Mesendoderm (in vitro differentiated cells): ENCODE measurements around the gene KRTAP9-1. TPM values are rescaled to one million over a fixed set of nuclear protein-coding genes. Genes with fewer than 3 reads are reported as not detected.
"Not testable (repeated sequence)": the region's sequence is repeated elsewhere in the genome, so short reads cannot be mapped to it uniquely, and the experiment has no call there.

Experiments
- DNase-seq: peaks from one replicate; pipeline ENCODE4 v3.0.0; 2013
- H2AK5ac ChIP-seq: 2 replicates; pipeline ENCODE4 v1.6.1; 2013; ENCODE audit warnings: low read length, inconsistent platforms
- H2BK120ac ChIP-seq: 2 replicates; pipeline ENCODE4 v1.6.1; 2013; ENCODE audit warnings: low read depth, mild to moderate bottlenecking, low read length, moderate library complexity, mixed read lengths
- H2BK15ac ChIP-seq: replicated peaks from 2 replicates; pipeline ENCODE4 v1.6.1; 2013; ENCODE audit warnings: low read depth, mild to moderate bottlenecking, moderate library complexity
- H2BK5ac ChIP-seq: 2 replicates; pipeline ENCODE4 v1.6.1; 2013; ENCODE audit warnings: low read length, inconsistent platforms
- H3K18ac ChIP-seq: 2 replicates; pipeline ENCODE4 v1.6.1; 2013; ENCODE audit warnings: mild to moderate bottlenecking, low read length, mixed read lengths
- H3K23ac ChIP-seq: one replicate; pipeline ENCODE4 v1.6.1; 2013; ENCODE audit warnings: low read length
- H3K27ac ChIP-seq: 2 replicates; pipeline ENCODE4 v1.5.1; 2013; ENCODE audit warnings: low read depth, mild to moderate bottlenecking, inconsistent platforms, low read length, moderate library complexity
- H3K27me3 ChIP-seq: 2 replicates; pipeline ENCODE4 v1.6.1; 2013; ENCODE audit warnings: low read length, control low read depth, mild to moderate bottlenecking, inconsistent platforms; ENCODE audit not compliant: insufficient read depth, poor library complexity
- H3K36me3 ChIP-seq: 2 replicates; pipeline ENCODE4 v1.6.1; 2013; ENCODE audit warnings: low read length, inconsistent platforms; ENCODE audit not compliant: control insufficient read depth, insufficient read depth
- H3K4ac ChIP-seq: one replicate; pipeline ENCODE4 v1.6.1; 2013; ENCODE audit warnings: low read depth, mild to moderate bottlenecking, low read length, moderate library complexity
- H3K4me1 ChIP-seq: 2 replicates; pipeline ENCODE4 v1.6.1; 2013; ENCODE audit warnings: low read depth, low read length, inconsistent platforms; ENCODE audit not compliant: control insufficient read depth
- H3K4me2 ChIP-seq: 2 replicates; pipeline ENCODE4 v1.6.1; 2013; ENCODE audit warnings: low read length
- H3K4me3 ChIP-seq: 2 replicates; pipeline ENCODE4 v1.5.1; 2013; ENCODE audit warnings: mild to moderate bottlenecking, low read length
- H3K56ac ChIP-seq: one replicate; pipeline ENCODE4 v1.6.1; 2013; ENCODE audit warnings: low read length
- H3K79me1 ChIP-seq: 2 replicates; pipeline ENCODE4 v1.6.1; 2013; ENCODE audit warnings: low read length, inconsistent platforms
- H3K79me2 ChIP-seq: 2 replicates; pipeline ENCODE4 v1.6.1; 2013; ENCODE audit warnings: mild to moderate bottlenecking, low read length; ENCODE audit not compliant: control insufficient read depth, insufficient read depth
- H3K9ac ChIP-seq: 2 replicates; pipeline ENCODE4 v1.6.1; 2013; ENCODE audit warnings: low read length, inconsistent platforms
- H4K5ac ChIP-seq: one replicate; pipeline ENCODE4 v1.6.1; 2013; ENCODE audit warnings: low read length
- H4K8ac ChIP-seq: one replicate; pipeline ENCODE4 v1.6.1; 2013; ENCODE audit warnings: low read depth, mild to moderate bottlenecking, control low read depth, low read length, moderate library complexity
- WGBS: extraction: QIAGEN DNeasy Blood & Tissue Kit; methylation state at CpG from one replicate; pipeline ENCODE4 v1.1.7; 2013; ENCODE audit warnings: low lambda C conversion rate, missing lambda C conversion rate; ENCODE audit not compliant: insufficient coverage; ENCODE audit errors: extremely low coverage; 5-methylcytosine and 5-hydroxymethylcytosine counted together
- polyA plus RNA-seq, 2 experiments: library from polyadenylated mRNA; stranded (reverse); fragments of 200-250 nt; gene quantifications; one replicate each; pipeline ENCODE4 v1.2.3, GENCODE V29; 2013

Gene KRTAP9-1, protein sequence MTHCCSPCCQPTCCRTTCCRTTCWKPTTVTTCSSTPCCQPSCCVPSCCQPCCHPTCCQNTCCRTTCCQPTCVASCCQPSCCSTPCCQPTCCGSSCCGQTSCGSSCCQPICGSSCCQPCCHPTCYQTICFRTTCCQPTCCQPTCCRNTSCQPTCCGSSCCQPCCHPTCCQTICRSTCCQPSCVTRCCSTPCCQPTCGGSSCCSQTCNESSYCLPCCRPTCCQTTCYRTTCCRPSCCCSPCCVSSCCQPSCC
- not detected for polyA plus RNA-seq (2013, experiment 1 of 2)
- polyA plus RNA-seq (2013, experiment 2 of 2), result not detected

DNA sequence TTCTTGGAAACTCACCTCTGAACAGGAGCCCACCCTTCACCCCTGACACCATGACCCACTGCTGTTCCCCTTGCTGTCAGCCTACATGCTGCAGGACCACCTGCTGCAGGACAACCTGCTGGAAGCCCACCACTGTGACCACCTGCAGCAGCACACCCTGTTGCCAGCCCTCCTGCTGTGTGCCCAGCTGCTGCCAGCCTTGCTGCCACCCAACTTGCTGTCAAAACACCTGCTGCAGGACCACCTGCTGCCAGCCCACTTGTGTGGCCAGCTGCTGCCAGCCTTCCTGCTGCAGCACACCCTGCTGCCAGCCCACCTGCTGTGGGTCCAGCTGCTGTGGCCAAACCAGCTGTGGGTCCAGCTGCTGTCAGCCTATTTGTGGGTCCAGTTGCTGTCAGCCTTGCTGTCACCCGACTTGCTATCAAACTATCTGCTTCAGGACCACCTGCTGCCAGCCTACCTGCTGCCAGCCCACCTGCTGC, at the start of gene KRTAP9-1:
Gene KRTAP9-1 (plus strand): TSS at position 51 of the 482 bp plus-strand sequence. CDS start 0 bp downstream, at position 51.
- H4K8ac ChIP-seq, H3K4ac ChIP-seq, H3K27ac ChIP-seq, H2AK5ac ChIP-seq, H3K4me2 ChIP-seq, H3K79me1 ChIP-seq, DNase-seq, H3K56ac ChIP-seq, H3K36me3 ChIP-seq, H2BK5ac ChIP-seq, H3K79me2 ChIP-seq, H3K4me1 ChIP-seq, H3K27me3 ChIP-seq, H3K9ac ChIP-seq, H2BK15ac ChIP-seq, H3K4me3 ChIP-seq, H4K5ac ChIP-seq, H3K18ac ChIP-seq, H2BK120ac ChIP-seq, H3K23ac ChIP-seq: not testable (repeated sequence)
- WGBS, result no CpG with 5 or more reads among the region's 1 CpG

DNA sequence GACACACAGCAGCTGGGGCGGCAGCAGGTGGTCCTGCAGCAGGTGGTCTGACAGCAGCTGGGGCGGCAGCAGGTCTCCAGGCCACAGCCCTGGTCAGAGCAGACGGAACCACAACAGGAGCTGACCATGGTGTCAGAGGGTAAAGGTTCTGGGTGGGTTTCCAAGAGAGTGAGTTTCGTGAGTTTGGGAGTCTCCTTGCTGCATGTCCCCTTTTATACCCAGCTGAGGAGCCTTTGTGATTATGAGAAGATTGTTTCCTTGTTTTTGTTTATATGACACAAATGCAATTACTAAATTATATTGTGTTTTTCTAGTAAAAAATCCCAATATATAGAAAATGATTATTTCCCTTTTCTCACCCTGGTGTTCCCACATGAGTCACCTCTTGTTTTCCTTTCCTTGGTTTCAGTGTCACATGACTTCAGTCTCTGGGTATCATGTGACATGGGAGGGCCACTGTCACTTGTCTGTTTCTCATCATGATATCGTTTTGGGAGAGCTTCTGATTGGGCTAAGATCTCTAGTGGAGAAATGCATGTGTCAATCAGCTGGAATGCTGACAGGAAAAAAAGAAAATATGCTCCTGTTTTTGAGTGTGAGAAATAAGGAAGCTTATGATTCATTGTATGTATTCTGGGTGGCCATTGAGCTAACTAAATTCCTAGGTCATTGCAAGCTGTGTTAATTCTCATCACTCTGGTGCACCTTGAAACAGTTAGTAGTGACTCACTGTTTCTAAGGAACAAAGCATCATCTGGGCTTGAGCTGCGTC, 49.1 kb upstream of the KRTAP9-1 start, which contains the start of gene KRTAP4-6:
Gene KRTAP4-6 (minus strand): TSS at position 185 of the 772 bp plus-strand sequence. CDS start 57 bp downstream, at position 128.
- Histone ChIP-seq H4K8ac (no peak within 1 kb of the TSS), H3K79me1 (no peaks in the 10 kb centered on the region), H2BK15ac (no peak within 1 kb of the TSS), H3K36me3 (no peaks in the 10 kb centered on the region), H4K5ac (no peak within 1 kb of the TSS), H2BK120ac (no peak within 1 kb of the TSS), H3K4me3 (no peak within 1 kb of the TSS), H3K56ac (no peak within 1 kb of the TSS), H3K4ac (no peak within 1 kb of the TSS), H2AK5ac (no peak within 1 kb of the TSS), H3K27me3 (no peaks in the 10 kb centered on the region), H3K9ac (no peak within 1 kb of the TSS), H3K4me2 (no peak within 1 kb of the TSS), H2BK5ac (no peak within 1 kb of the TSS), H3K23ac (no peak within 1 kb of the TSS), H3K79me2 (no peaks in the 10 kb centered on the region), H3K4me1 (no peaks in the 10 kb centered on the region), H3K18ac (no peak within 1 kb of the TSS), H3K27ac (no peak within 1 kb of the TSS)
- DNase-seq, result peak; percentile 1
- WGBS, result no CpG with 5 or more reads among the region's 6 CpGs

DNA sequence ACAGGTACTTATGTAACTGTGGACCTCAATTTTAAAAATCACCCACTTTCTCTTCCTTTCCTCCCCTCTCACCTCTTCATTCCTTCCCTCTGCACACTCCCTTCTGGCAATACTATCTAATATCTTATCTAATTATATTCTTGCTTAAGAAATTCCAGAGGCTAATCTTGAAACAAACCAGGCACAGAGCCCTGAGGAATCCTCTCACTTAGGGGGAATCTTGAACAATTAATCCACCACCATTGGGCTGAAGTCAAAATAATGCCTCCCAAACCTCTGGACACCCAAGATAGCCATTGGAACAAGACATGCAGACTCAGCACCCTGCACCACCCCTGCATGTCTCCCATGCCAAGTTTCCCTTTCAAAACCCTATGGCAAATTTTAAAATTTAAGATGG, 48.3 kb upstream of the KRTAP9-1 start:
- no peak overlapping the region for H2BK120ac ChIP-seq
- no peak overlapping the region for H3K56ac ChIP-seq
- no peak overlapping the region for H3K27ac ChIP-seq

DNA sequence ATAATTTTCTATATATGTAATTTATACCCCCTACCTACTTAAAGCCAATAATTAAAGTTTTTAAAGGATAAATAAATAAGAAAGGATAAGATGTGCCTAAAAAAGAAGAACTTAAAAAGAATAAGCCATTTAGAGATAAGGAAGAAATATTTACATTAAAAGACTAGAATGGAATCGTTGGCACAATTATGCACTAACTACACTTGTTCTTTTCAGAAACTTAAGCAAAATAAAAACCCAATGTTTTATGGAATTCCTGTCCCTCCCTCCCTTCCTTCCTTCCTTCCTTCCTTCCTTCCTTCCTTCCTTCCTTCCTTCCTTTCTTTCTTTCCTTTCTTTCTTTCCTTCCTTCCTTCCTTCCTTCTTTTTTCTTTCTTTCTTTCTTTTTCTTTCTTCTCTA, 44.8 kb upstream of the KRTAP9-1 start:
- Histone ChIP-seq H3K4me1 (no peaks in the 10 kb centered on the region), H3K36me3 (no peaks in the 10 kb centered on the region), H3K27ac (no peak overlapping the region), H3K23ac (no peak overlapping the region), H4K8ac (no peak overlapping the region), H2BK120ac (no peak overlapping the region), H4K5ac (no peak overlapping the region), H2AK5ac (no peak overlapping the region), H3K56ac (no peak overlapping the region), H3K27me3 (no peaks in the 10 kb centered on the region), H3K79me1 (no peaks in the 10 kb centered on the region), H2BK5ac (no peak overlapping the region), H3K4ac (no peak overlapping the region), H3K9ac (no peak overlapping the region), H3K4me2 (no peak overlapping the region), H3K18ac (no peak overlapping the region), H3K79me2 (no peaks in the 10 kb centered on the region), H2BK15ac (no peak overlapping the region), H3K4me3 (no peak overlapping the region)
- WGBS, result no CpG with 5 or more reads among the region's 1 CpG
- no peak for DNase-seq

More for the DNA sequence above, 48.3 kb upstream of the KRTAP9-1 start:
- H4K5ac ChIP-seq, result no peak overlapping the region
- H3K4me3 ChIP-seq, result no peak overlapping the region
- no peaks in the 10 kb centered on the region for H3K36me3 ChIP-seq
- H3K4me1 ChIP-seq, result no peaks in the 10 kb centered on the region
- H3K4me2 ChIP-seq, result no peak overlapping the region
- H2BK15ac ChIP-seq, result no peak overlapping the region
- H3K27me3 ChIP-seq, result no peaks in the 10 kb centered on the region
- no peak for DNase-seq
- H2BK5ac ChIP-seq, result no peak overlapping the region
- H3K18ac ChIP-seq, result no peak overlapping the region
- H3K79me1 ChIP-seq, result no peaks in the 10 kb centered on the region
- H4K8ac ChIP-seq, result no peak overlapping the region
- no peaks in the 10 kb centered on the region for H3K79me2 ChIP-seq
- H3K9ac ChIP-seq, result no peak overlapping the region
- H2AK5ac ChIP-seq, result no peak overlapping the region
- no peak overlapping the region for H3K4ac ChIP-seq
- no peak overlapping the region for H3K23ac ChIP-seq

DNA sequence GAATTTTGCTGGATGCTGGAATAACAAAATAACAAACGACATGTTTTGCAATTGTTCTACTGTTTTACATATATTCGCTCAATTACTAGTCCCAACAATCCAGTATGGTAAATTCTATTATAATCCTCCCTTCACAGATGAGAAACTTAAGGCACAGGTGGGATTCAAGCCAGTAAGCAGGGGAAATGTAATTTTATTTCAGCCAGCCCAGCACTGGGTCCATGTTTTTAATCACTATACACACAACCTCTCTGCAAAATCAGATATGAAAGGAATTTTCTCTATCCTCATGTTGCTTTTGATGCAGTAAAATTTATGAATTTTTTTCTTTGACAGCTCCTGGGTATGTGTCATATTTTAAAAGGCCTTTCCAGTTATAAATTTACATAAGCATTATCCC, 44.4 kb upstream of the KRTAP9-1 start:
- Histone ChIP-seq H4K8ac (no peak overlapping the region), H3K9ac (no peak overlapping the region), H3K27me3 (no peaks in the 10 kb centered on the region), H2BK15ac (no peak overlapping the region), H3K27ac (no peak overlapping the region), H3K4me2 (no peak overlapping the region), H3K56ac (no peak overlapping the region), H2BK5ac (no peak overlapping the region), H3K4ac (no peak overlapping the region), H2AK5ac (no peak overlapping the region), H3K4me1 (no peaks in the 10 kb centered on the region), H3K79me1 (no peaks in the 10 kb centered on the region), H3K23ac (no peak overlapping the region), H3K4me3 (no peak overlapping the region), H3K36me3 (no peaks in the 10 kb centered on the region), H4K5ac (no peak overlapping the region), H3K79me2 (no peaks in the 10 kb centered on the region), H3K18ac (no peak overlapping the region), H2BK120ac (no peak overlapping the region)
- no peak for DNase-seq
- WGBS, result no CpG with 5 or more reads among the region's 2 CpGs
